RWPE1 (cell line): ENCODE results near the gene SCOC.

ENCODE experiments used
- CTCF ChIA-PET: fragments of 350-600 bp; sonication (Branson Sonifier 250); formaldehyde crosslinking; extraction: SDS; loops from one replicate; lab custom pipeline; 2021; lab: Yijun Ruan, JAX
- POLR2A ChIA-PET: fragments of 400-600 bp; formaldehyde crosslinking; extraction: SDS; loops from one replicate; lab custom pipeline; 2020; ENCODE audit warnings: antibody characterized with exemption; ENCODE audit not compliant: low non-redundant PET; lab: Yijun Ruan, JAX
- DNase-seq: peaks from one replicate; pipeline ENCODE4 v3.0.0; 2012; ENCODE audit warnings: low spot score
- H3K27ac ChIP-seq: fragments of 450-650 bp; 2 replicates; pipeline ENCODE4 v1.5.1; 2017
- CTCF ChIP-seq: fragments of 450-650 bp; conservative IDR thresholded peaks from 2 replicates; pipeline ENCODE4 v1.5.1; 2017; ENCODE audit warnings: low read depth, mild to moderate bottlenecking

SCOC gene

GRCh38 chr4:140332734-140333133 is 40.7 kb upstream of the SCOC start:
- no peak for TF ChIP-seq CTCF
- ChIA-PET POLR2A (no interaction called here), CTCF (no interaction called here)
- H3K27ac ChIP-seq, result no peak overlapping the region
- no peak for DNase-seq

- POLR2A ChIA-PET, result no interaction called here
- H3K27ac ChIP-seq, result no peak overlapping the region
- no peak for TF ChIP-seq CTCF
- CTCF ChIA-PET, result interaction anchor here (0.6 kb wide), 1 partner anchor 140 kb away, joined by 3 read pairs; no protein-coding TSS in a partner anchor
- DNase-seq, result no peak
Observed at GRCh38 chr4:140333523-140333922, 39.9 kb upstream of the SCOC start.

- CTCF ChIA-PET, result interaction anchor here (0.6 to 0.7 kb wide), 2 partner anchors 9 to 74 kb away, joined by 3 to 4 read pairs; no protein-coding TSS in a partner anchor
- no peak for TF ChIP-seq CTCF
- POLR2A ChIA-PET, result no interaction called here
- DNase-seq, result no peak
- H3K27ac ChIP-seq, result no peak overlapping the region
Observed at GRCh38 chr4:140335076-140335475, 38.4 kb upstream of the SCOC start.

GRCh38 chr4:140336730-140337129 is 36.7 kb upstream of the SCOC start:
- no peak overlapping the region for H3K27ac ChIP-seq
- CTCF ChIA-PET, result no interaction called here
- POLR2A ChIA-PET, result no interaction called here
- DNase-seq, result no peak
- TF ChIP-seq CTCF, result no peak

- ChIA-PET POLR2A (no interaction called here), CTCF (no interaction called here)
- DNase-seq, result no peak
- TF ChIP-seq CTCF, result no peak
- H3K27ac ChIP-seq, result no peak overlapping the region
Observed at GRCh38 chr4:140342620-140343019, 30.8 kb upstream of the SCOC start.

- CTCF ChIA-PET, result interaction anchor here (0.8 to 1.3 kb wide), 2 partner anchors 13 to 791 kb away, joined by 3 to 5 read pairs; no protein-coding TSS in a partner anchor
- peak; percentile 14 for DNase-seq
Observed at GRCh38 chr4:140343303-140343702, 30.1 kb upstream of the SCOC start.

More at GRCh38 chr4:140343303-140343702, 30.1 kb upstream of the SCOC start:
- no peak overlapping the region for H3K27ac ChIP-seq
- POLR2A ChIA-PET, result no interaction called here
- TF ChIP-seq CTCF, result no peak
